ENCODE results near the gene PODXL.

PODXL gene

DNA sequence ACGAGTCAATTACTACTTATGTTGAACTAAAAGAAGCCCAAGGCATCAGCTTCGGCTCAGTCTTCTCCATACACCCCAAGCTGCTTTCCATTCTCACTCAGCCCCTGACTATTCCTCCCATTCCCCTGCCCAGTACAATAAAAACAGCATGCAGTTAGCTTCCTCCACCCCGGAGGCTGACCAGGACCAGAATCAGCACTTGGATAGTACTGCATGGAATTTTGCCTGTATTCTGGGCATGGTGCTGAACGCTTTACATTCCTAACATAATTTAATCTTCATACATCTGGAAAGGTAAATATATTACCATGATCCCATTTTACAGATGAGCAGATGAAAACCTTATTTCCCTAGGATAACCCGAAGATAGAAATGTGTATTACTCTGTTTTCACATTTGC is 7.5 kb upstream of the PODXL start:
- DNase-seq (ENCODE audit: low spot score): no peak

GRCh38 chr7:131562941-131563340 is 6.5 kb upstream of the PODXL start:
- DNase-seq (ENCODE audit: low spot score): no peak

DNA sequence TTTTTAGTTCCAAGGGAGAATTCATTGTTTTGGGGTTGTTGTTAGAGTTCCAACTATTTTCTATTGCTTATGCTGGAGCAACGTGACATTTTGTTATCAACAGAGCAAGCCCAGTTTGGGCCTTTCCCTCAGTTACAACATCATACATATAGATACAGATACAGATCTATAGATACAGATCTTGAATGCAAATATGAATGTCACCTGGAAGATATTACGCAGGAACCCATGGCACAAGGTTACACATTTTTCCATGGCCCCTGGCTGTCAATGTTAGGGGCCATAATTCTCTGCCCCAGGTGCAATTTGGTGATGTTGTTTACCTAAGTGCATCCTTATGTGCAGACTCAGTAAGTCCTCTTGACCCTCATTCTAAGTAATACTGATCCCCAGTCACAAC is 3.6 kb upstream of the PODXL start:
- no peak for DNase-seq (ENCODE audit: low spot score)

DNA sequence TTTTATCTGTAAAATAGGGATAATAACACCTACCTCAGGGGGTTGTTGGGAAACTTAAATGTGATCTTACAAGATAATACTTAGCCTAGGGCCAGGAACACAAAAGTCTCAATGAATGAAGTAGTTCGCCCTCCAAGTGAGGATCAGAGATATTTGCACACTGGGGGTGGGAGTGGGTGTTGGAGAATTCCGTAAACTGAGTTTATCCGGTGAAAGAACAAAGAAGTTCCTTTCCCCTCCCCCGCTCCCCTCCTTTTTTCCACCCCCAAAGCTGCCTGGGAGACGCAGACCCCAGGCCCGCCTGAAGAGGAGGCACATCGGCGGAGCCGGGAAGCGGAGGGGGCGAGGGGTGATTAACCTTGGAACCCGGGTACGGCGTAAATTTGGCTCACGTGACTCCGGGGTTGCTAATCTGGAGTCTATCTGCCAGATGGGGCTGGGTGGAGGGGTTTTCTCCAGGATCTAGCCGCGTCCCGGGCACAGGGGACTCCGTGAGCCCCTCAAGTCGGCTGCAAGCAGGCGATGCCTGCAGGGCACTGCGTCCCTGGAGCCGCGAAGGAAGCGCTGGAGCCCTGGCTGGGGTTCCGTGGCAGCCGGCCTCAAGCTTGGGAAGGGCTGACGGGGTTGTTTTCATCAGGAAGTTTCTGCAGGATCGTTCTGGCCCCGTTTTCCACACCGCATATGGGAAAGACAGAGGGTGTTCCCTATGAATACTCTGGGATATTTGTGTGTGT is 1.4 kb upstream of the PODXL start:
- no peak for DNase-seq (ENCODE audit: low spot score)

GRCh38 chr7:131556909-131557651 is 652 bp upstream of the PODXL start:
- no peak for DNase-seq (ENCODE audit: low spot score)

DNA sequence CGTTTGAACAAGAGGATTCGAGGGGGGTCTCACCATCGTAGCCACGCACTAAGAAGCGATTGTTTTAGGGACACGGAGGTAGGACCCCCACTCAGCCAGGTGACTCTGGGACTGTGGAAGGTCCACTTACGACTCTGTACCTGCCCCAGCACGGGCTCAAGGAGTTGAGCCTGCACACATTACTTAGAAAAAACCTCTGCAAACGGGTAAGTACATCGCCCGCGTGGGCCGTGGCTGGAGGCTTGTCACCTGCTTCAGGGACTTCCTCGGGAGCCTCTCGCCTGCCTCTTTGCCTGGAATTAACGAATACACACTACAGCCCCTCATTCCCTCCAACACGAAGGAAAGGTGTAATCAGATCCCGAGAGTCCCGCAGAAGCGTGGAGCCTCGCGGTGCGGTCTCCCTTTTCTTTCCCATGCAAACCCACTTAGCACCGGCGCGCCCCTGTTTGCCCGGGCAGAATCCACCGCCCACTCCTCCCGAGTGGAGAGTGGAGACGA is 826 bp downstream of the PODXL start:
- DNase-seq (ENCODE audit: low spot score): no peak

GRCh38 chr7:131554880-131555516 is 1.4 kb downstream of the PODXL start:
- no peak for DNase-seq (ENCODE audit: low spot score)

DNA sequence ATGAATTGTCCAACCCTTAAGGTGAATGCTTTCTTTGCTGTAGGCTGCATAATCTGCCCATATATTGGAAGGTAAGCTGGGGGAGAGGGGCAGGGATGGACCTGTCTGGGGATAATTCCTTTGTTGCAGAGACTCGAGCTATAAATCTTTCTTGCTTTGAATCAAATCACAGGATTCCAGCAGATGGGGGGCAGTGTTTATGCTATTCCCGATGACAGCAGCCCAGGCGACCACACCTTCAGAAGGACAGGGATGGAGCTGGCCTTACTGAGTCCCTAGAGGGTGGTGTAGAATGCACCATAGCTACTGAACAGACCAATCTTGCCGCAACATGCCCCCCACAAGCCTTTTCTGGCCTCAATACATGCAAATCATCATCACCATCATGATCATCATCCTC is 2.5 kb downstream of the PODXL start:
- no peak for DNase-seq (ENCODE audit: low spot score)

DNA sequence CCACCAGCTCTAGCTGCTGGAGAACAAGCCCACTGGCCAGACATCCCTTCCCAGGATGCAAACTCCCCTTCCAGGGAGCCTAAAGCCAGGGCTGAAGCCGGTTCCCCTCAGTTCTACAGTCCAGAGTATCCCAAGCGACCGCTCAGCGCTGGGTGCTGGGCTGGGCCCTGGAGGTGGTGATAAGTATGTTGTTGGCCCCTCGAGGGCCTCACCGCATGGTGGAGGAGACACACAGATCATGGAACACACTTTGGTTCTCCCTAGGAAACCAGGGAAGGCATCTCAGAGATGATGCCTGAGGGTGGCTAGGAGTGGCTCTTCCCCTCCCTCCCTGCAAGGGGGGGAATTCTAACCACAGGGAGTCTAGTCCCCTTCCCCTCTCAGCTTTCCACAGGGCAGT is 4.4 kb downstream of the PODXL start:
- DNase-seq (ENCODE audit: low spot score): no peak

- DNase-seq (ENCODE audit: low spot score): no peak
Measured at GRCh38 chr7:131550846-131551245, 5.6 kb downstream of the PODXL start.

- DNase-seq (ENCODE audit: low spot score): no peak
Measured at GRCh38 chr7:131548371-131548770, 8.1 kb downstream of the PODXL start.

GRCh38 chr7:131547589-131547988 is 8.8 kb downstream of the PODXL start:
- no peak for DNase-seq (ENCODE audit: low spot score)

DNA sequence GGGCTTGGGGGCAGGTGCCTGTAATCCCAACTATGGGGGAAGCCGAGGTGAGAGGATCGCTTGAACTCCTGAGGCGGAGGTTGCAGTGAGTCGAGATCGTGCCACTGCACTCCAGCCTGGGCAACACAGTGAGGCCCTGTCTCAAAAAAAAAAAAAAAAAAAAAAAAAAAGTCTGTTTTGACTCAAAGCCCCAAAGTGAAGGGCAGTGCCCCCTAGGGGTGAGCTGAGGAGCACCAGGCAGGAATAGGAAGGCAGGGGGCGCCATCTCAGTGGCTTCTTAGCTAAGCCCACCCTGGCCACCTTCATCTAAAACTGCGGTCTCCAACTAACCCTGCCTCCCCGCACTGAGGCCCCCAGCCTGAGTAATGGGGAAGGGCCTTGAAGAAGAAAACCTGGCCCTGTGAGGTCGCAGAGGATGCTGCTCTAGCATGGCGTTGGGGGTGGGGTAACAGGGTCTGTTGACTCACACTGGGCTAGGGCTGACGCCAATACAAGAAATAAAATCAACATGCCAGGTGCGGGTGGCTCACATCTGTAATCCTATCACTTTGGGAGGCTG is 9.8 kb downstream of the PODXL start:
- DNase-seq (ENCODE audit: low spot score): peak; percentile 40

DNA sequence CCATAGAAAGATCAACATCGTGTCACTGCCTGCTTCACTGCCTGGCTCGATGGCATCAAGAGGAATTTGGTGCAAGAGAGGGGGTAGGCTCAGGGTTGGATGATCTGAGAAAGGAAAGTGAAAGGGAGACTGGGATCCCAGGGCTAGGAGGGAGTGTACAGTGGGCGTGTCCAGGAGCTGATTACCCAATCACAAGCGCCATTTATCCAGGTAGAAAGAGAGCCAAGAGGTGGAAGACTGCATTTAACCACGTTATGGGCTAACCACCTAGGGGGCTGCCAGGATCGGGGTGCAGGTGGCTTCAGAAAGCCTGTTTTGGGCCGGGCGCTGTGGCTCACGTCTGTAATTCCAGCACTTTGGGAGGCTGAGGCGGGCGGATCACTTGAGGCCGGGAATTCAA is 10.3 kb downstream of the PODXL start:
- DNase-seq (ENCODE audit: low spot score): no peak

- no peak for DNase-seq (ENCODE audit: low spot score)
Measured at GRCh38 chr7:131544449-131545301, 11.8 kb downstream of the PODXL start.

- DNase-seq (ENCODE audit: low spot score): no peak
Measured at GRCh38 chr7:131544021-131544420, 12.4 kb downstream of the PODXL start.

DNA sequence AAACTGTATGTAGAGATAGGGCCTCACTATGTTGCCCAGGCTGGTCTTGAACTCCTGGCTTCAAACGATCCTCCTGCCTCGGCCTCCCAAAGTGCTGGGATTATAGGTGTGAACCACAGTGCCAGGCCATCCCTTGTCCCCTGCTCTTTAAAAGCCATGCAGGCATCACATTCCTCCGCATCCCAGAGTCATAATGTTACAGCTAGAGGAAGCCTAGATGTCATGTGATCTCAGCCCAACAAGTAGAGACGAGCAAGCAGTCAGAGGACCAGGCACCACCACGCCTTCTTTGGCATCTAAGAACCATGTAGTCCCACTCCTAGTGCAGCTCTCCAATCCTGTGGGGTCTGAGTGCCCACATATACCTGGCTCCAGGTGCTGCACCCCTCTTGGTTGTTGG is 13.1 kb downstream of the PODXL start:
- no peak for DNase-seq (ENCODE audit: low spot score)

GRCh38 chr7:131540491-131541162 is 15.8 kb downstream of the PODXL start:
- DNase-seq (ENCODE audit: low spot score): no peak

DNA sequence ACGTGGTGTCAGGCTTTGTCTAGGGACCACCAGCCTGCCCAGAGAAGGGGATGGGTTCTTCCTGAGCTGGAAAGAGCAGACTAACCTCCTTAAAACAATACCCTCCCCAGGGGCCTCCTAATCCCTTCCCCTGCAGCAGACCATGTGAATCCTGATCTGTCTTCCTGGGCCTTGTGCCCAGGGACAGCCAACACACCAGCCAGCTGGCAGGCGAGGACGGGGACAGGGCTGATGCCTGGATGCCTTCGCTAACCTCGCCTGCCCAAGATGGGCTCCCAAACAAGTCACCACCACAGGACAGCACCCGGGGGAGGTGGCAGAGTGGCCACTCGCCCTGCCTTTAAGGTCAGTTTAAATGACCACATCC is 17.6 kb downstream of the PODXL start:
- DNase-seq (ENCODE audit: low spot score): no peak

DNA sequence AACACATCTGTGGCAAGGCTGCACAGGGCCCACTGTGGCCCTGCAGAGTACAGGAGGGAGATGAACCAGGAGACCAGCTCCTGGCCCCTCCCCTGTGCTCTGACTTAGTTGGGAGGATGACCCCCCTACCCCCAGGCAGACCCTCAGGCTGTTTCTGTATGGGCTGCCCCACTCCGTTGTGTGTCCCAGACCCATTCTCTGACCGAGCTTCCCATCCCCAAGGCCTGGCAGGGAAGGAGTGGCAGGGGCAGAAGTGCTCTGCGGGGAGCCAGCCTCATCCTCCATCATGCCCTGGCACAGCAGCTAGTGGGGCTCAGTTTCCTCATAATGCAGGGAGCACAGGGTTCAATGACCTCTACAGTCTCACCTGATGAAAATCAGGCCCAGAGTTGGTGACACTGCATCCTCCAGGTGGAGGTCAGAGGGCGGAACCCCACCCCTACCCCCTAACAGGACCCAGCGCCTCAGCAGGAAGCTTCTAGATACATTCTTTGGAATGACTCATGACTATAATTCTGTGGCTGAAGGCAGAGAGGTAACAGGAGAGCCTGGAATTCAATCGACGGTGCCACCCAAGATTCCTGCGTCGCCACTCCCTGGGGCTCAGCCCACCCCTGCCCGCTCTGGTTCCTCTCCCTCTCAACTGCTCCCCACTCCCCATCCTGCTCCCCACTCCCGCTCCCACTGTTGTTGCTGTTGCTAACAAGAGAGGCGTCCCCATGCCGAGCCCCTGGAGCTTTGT is 18.2 kb downstream of the PODXL start:
- no peak for DNase-seq (ENCODE audit: low spot score)

- no peak for DNase-seq (ENCODE audit: low spot score)
Measured at GRCh38 chr7:131537571-131537978, 18.9 kb downstream of the PODXL start.
